HCT116 (cell line): ENCODE measurements around the gene ADGRE3. TPM values are rescaled to one million over a fixed set of nuclear protein-coding genes. Genes with fewer than 3 reads are reported as not detected.

Experiments
- ATAC-seq: fragments of 200-7000 bp; cut with Tn5 transposase; 2 replicates; pipeline ENCODE4 v1.9.1; 2020; ENCODE audit warnings: mild to moderate bottlenecking, moderate library complexity
- BruUV-seq: library from RNA; stranded (reverse); fragments of 400-500 nt; replicated peaks from 2 replicates; lab custom pipeline; 2021; lab: Mats Ljungman, UMichigan
- CTCF ChIA-PET: fragments of 300-600 bp; sonication (Branson Sonifier 250); formaldehyde crosslinking; loops from one replicate; lab custom pipeline; 2021; ENCODE audit warnings: antibody characterized with exemption; lab: Charles Lee
- POLR2A ChIA-PET: fragments of 300-600, 350-600 bp; sonication (Branson Sonifier 250); formaldehyde crosslinking; loops from one replicate; lab custom pipeline; 2021; ENCODE audit warnings: antibody characterized with exemption; lab: Charles Lee
- RAD21 ChIA-PET, 2 experiments: fragments of 300-600 bp; sonication (Branson Sonifier 250); formaldehyde crosslinking; loops; one replicate each; lab custom pipeline; 2023; ENCODE audit warnings: low total read pairs in 2 of 2; ENCODE audit not compliant: uncharacterized antibody in 2 of 2, unreplicated experiment in 2 of 2, low non-redundant PET in 1 of 2; lab: Charles Lee
- DNase-seq: peaks from one replicate; pipeline ENCODE4 v3.0.0-alpha.2; 2010; ENCODE audit warnings: low read depth, low spot score
- H2AFZ ChIP-seq: fragments of 200-600 bp; shearing (Covaris generic), sonication (generic); 2 replicates; pipeline ENCODE4 v1.6.1; 2017; ENCODE audit warnings: low read depth, mixed run types, mixed read lengths, antibody characterized with exemption, low read length; ENCODE audit not compliant: poor library complexity, severe bottlenecking
- H3K27ac ChIP-seq: 2 replicates; pipeline ENCODE4 v1.5.1; 2012; ENCODE audit warnings: low read depth, low read length
- H3K27me3 ChIP-seq: fragments of 200-600 bp; sonication (generic); 2 replicates; pipeline ENCODE4 v1.6.1; 2016; ENCODE audit warnings: mixed run types, low read length, mixed read lengths; ENCODE audit not compliant: insufficient read depth
- H3K36me3 ChIP-seq, 2 experiments: fragments of 200-500 bp in 1 of 2; fragments of 200-600 bp in 1 of 2; sonication (Bioruptor generic) in 1 of 2; sonication (generic) in 1 of 2; 2 replicates each; pipeline versions ENCODE4 v1.5.1 to v1.6.1; 2014 to 2016; ENCODE audit warnings: low read length in 2 of 2, inconsistent platforms in 1 of 2, mixed read lengths in 1 of 2, mixed run types in 1 of 2; ENCODE audit not compliant: insufficient read depth in 2 of 2, control insufficient read depth in 1 of 2
- H3K4me1 ChIP-seq, 2 experiments: fragments of 200-600 bp in 1 of 2; sonication (generic) in 1 of 2; 2 replicates each; pipeline versions ENCODE4 v1.5.1 to v1.6.1; 2012 to 2017; ENCODE audit warnings: low read length in 2 of 2, inconsistent platforms in 1 of 2, mild to moderate bottlenecking in 1 of 2, mixed read lengths in 1 of 2, mixed run types in 1 of 2, moderate library complexity in 1 of 2; ENCODE audit not compliant: insufficient read depth in 2 of 2, control insufficient read depth in 1 of 2
- H3K4me2 ChIP-seq: fragments of 200-600 bp; sonication (generic); 2 replicates; pipeline ENCODE4 v1.6.1; 2017; ENCODE audit warnings: mixed run types, low read length, mixed read lengths
- H3K4me3 ChIP-seq, 2 experiments: fragments of 200-600 bp in 1 of 2; sonication (generic) in 1 of 2; replicated peaks in 1 of 2; 2 replicates each; pipeline ENCODE4 v1.5.1; 2011 to 2016; ENCODE audit warnings: low read length in 2 of 2, control low read depth in 1 of 2, low read depth in 1 of 2, mild to moderate bottlenecking in 1 of 2, mixed read lengths in 1 of 2, mixed run types in 1 of 2
- H3K79me2 ChIP-seq: fragments of 200-600 bp; sonication (generic); 2 replicates; pipeline ENCODE4 v1.6.1; 2017; ENCODE audit warnings: mild to moderate bottlenecking, mixed run types, low read length, moderate library complexity, mixed read lengths; ENCODE audit not compliant: insufficient read depth
- H3K9ac ChIP-seq: fragments of 200-600 bp; sonication (generic); 2 replicates; pipeline ENCODE4 v1.6.1; 2016; ENCODE audit warnings: low read length, mixed read lengths
- H3K9me2 ChIP-seq: fragments of 200-600 bp; sonication (generic), shearing (Covaris generic); 2 replicates; pipeline ENCODE4 v1.6.1; 2017; ENCODE audit warnings: mixed run types, mild to moderate bottlenecking, moderate library complexity; ENCODE audit not compliant: insufficient read depth
- H3K9me3 ChIP-seq, 2 experiments: fragments of 200-500 bp in 1 of 2; fragments of 200-600 bp in 1 of 2; sonication (Bioruptor generic) in 1 of 2; sonication (generic) in 1 of 2; 2 replicates each; pipeline ENCODE4 v1.6.1; 2014 to 2017; ENCODE audit warnings: low read length in 2 of 2, mixed read lengths in 2 of 2, inconsistent platforms in 1 of 2, low read depth in 1 of 2, mild to moderate bottlenecking in 1 of 2, mixed run types in 1 of 2, moderate library complexity in 1 of 2; ENCODE audit not compliant: control insufficient read depth in 1 of 2, insufficient read depth in 1 of 2
- H4K20me1 ChIP-seq: fragments of 200-600 bp; sonication (generic), shearing (Covaris generic); 2 replicates; pipeline ENCODE4 v1.6.1; 2017; ENCODE audit warnings: mixed run types, mild to moderate bottlenecking, moderate library complexity; ENCODE audit not compliant: insufficient read depth
- CTCF ChIP-seq, 3 experiments: fragments of 200-600 bp in 1 of 3; sonication (generic) in 1 of 3; IDR thresholded peaks in 2 of 3; conservative IDR thresholded peaks in 1 of 3; 2 replicates each; pipeline ENCODE4 v1.5.1; 2012 to 2017; ENCODE audit warnings: low read depth in 2 of 3, low read length in 2 of 3, antibody characterized with exemption in 1 of 3, borderline replicate concordance in 1 of 3, control low read depth in 1 of 3, mild to moderate bottlenecking in 1 of 3, mixed read lengths in 1 of 3, mixed run types in 1 of 3, moderate library complexity in 1 of 3; ENCODE audit not compliant: insufficient read depth in 1 of 3
- EGR1 ChIP-seq: IDR thresholded peaks from 2 replicates; pipeline ENCODE4 v1.6.1; 2012; ENCODE audit warnings: low read depth
- JUND ChIP-seq: IDR thresholded peaks from 2 replicates; pipeline ENCODE4 v1.6.1; 2012
- MAX ChIP-seq: IDR thresholded peaks from 2 replicates; pipeline ENCODE4 v1.6.1; 2012
- POLR2A ChIP-seq: IDR thresholded peaks from 2 replicates; pipeline ENCODE4 v1.7.0; 2011; ENCODE audit warnings: borderline replicate concordance; ENCODE audit not compliant: insufficient read depth, insufficient read length; ENCODE audit errors: extremely low read depth
- SRF ChIP-seq: IDR thresholded peaks from 2 replicates; pipeline ENCODE4 v1.6.1; 2012; ENCODE audit warnings: low read depth
- TCF7L2 ChIP-seq: IDR thresholded peaks from 2 replicates; pipeline ENCODE4 v1.7.0; 2011; ENCODE audit warnings: borderline replicate concordance, inconsistent platforms; ENCODE audit not compliant: insufficient read depth, insufficient read length; ENCODE audit errors: extremely low read depth
- ZNF274 ChIP-seq: fragments of 200-500 bp; sonication (Bioruptor generic); IDR thresholded peaks from 2 replicates; pipeline ENCODE4 v1.6.1; 2014; ENCODE audit warnings: mild to moderate bottlenecking, low read depth, low read length, inconsistent platforms
- intact Hi-C: fragments of 100-400 bp; cut with micrococcal nuclease; formaldehyde crosslinking; loops from 2 replicates; pipeline ENCODE4 v1.10.0; 2022
- total RNA-seq: library from RNA; stranded (reverse); gene quantifications from one replicate; pipeline ENCODE4 v1.2.1, GENCODE V29; 2021; ENCODE audit not compliant: unreplicated experiment

ADGRE3 gene
- total RNA-seq, 1 experiment from 2014 or later, result not detected

GRCh38 chr19:14715841-14716240 is 41.2 kb upstream of the ADGRE3 start:
- Histone ChIP-seq H3K4me3 (no peak overlapping the region), H3K27me3 (no peaks in the 10 kb centered on the region), H3K9ac (no peak overlapping the region), H3K79me2 (no peaks in the 10 kb centered on the region), H4K20me1 (no peaks in the 10 kb centered on the region), H3K4me1 (no peaks in the 10 kb centered on the region), H2AFZ (no peak overlapping the region), H3K4me2 (no peak overlapping the region), H3K9me2 (no peaks in the 10 kb centered on the region), H3K27ac (no peak overlapping the region), H3K36me3 (peaks cover 2 to 13% of the 10 kb centered on the region in 2 experiments; a peak in 2 of 4 replicates), H3K9me3 (peaks cover 29 to 41% of the 10 kb centered on the region in 2 experiments)
- DNase-seq (no peak), ATAC-seq (no peak)
- ChIA-PET POLR2A (no interaction called here), CTCF (no interaction called here), RAD21 (no interaction called here)
- no peak for TF ChIP-seq JUND
- no peak for TF ChIP-seq ZNF274
- TF ChIP-seq EGR1, result no peak
- TF ChIP-seq CTCF (IDR thresholded peaks at IDR 0.05 in 2 of 3, conservative IDR thresholded peaks at IDR 0.05 in 1 of 3; ENCODE audit: borderline replicate concordance in 1 of 3, insufficient read depth in 1 of 3, low read depth in 2 of 3, low read length in 2 of 3), result no peak
- BruUV-seq, result no TSS peak
- intact Hi-C loops, result no loop called here

GRCh38 chr19:14704450-14704849 is 29.8 kb upstream of the ADGRE3 start:
- CTCF ChIA-PET, result no interaction called here
- ATAC-seq, result no peak
- Histone ChIP-seq H3K27me3 (no peaks in the 10 kb centered on the region), H3K4me3 (no peak overlapping the region), H2AFZ (no peak overlapping the region), H3K36me3 (peaks cover 6 to 7% of the 10 kb centered on the region in 2 experiments; a peak in 3 of 4 replicates), H3K79me2 (no peaks in the 10 kb centered on the region), H3K9me3 (no peaks in the 10 kb centered on the region), H3K4me1 (no peaks in the 10 kb centered on the region), H3K27ac (no peak overlapping the region), H3K4me2 (no peak overlapping the region), H3K9me2 (no peaks in the 10 kb centered on the region), H3K9ac (no peak overlapping the region), H4K20me1 (no peaks in the 10 kb centered on the region)
- RAD21 ChIA-PET, result no interaction called here
- no peak for DNase-seq
- intact Hi-C loops, result no loop called here
- no peak for TF ChIP-seq POLR2A
- TF ChIP-seq TCF7L2, result no peak
- TF ChIP-seq SRF, result no peak
- TF ChIP-seq MAX, result no peak
- POLR2A ChIA-PET, result no interaction called here
- BruUV-seq, result no TSS peak
